GM12878 (cell line): Measurements from ENCODE around the gene NEK10. TPM values are rescaled to one million over a fixed set of nuclear protein-coding genes. Genes with fewer than 3 reads are reported as not detected.

Source experiments
- ATAC-seq: fragments of 200-7000 bp; cut with Tn5 transposase; 3 replicates; pipeline ENCODE4 v1.9.1; 2020; ENCODE audit warnings: mild to moderate bottlenecking, moderate library complexity
- BruUV-seq: library from RNA; stranded (reverse); fragments of 400-500 nt; replicated peaks from 2 replicates; lab custom pipeline; 2021; lab: Mats Ljungman, UMichigan
- CTCF ChIA-PET: fragments of 300-600 bp; sonication (Branson Sonifier 250); formaldehyde crosslinking; extraction: SDS; loops from one replicate; lab custom pipeline; 2021; ENCODE audit warnings: inconsistent platforms; lab: Yijun Ruan, JAX
- POLR2A ChIA-PET: fragments of 350-600 bp; formaldehyde crosslinking; extraction: SDS; loops from one replicate; lab custom pipeline; 2021; ENCODE audit warnings: inconsistent platforms; lab: Charles Lee
- RAD21 ChIA-PET: fragments of 300-600 bp; sonication (Branson Sonifier 250); formaldehyde crosslinking; loops from one replicate; lab custom pipeline; 2023; ENCODE audit warnings: antibody characterized with exemption; ENCODE audit not compliant: unreplicated experiment; lab: Charles Lee
- SMC1A ChIA-PET: fragments of 300-600 bp; sonication (Branson Sonifier 250); formaldehyde crosslinking; loops from one replicate; lab custom pipeline; 2023; ENCODE audit not compliant: unreplicated experiment, uncharacterized antibody; lab: Charles Lee
- DNase-seq: peaks from one replicate; pipeline ENCODE4 v3.0.0-alpha.2; 2011; ENCODE audit warnings: low read depth, low spot score
- FAIRE-seq: peaks from 3 replicates; lab custom pipeline; 2011; peaks lifted over from hg19 to GRCh38; lab: Jason Lieb, UNC
- H2AFZ ChIP-seq: 2 replicates; pipeline ENCODE4 v1.6.0; 2011; ENCODE audit warnings: low read depth, low read length, control low read depth; ENCODE audit not compliant: control insufficient read depth
- H3K27ac ChIP-seq: 2 replicates; pipeline ENCODE4 v1.5.1; 2011; ENCODE audit warnings: control low read depth; ENCODE audit not compliant: control insufficient read depth, insufficient read depth
- H3K27me3 ChIP-seq, 2 experiments: replicated peaks in 1 of 2; 2 replicates each; pipeline versions ENCODE4 v1.6.0 to v1.6.1; 2011; ENCODE audit warnings: low read length in 1 of 2; ENCODE audit not compliant: control insufficient read depth in 2 of 2, insufficient read depth in 2 of 2
- H3K36me3 ChIP-seq, 2 experiments: 2 replicates each; pipeline ENCODE4 v1.5.1; 2011; ENCODE audit warnings: low read length in 1 of 2; ENCODE audit not compliant: control insufficient read depth in 2 of 2, insufficient read depth in 2 of 2
- H3K4me1 ChIP-seq: 2 replicates; pipeline ENCODE4 v1.6.1; 2011; ENCODE audit warnings: mild to moderate bottlenecking, low read length, moderate library complexity, mixed read lengths; ENCODE audit not compliant: control insufficient read depth, insufficient read depth
- H3K4me2 ChIP-seq: 2 replicates; pipeline ENCODE4 v1.6.0; 2011; ENCODE audit warnings: control low read depth; ENCODE audit not compliant: control insufficient read depth, insufficient read depth
- H3K4me3 ChIP-seq: fragments of 200-600 bp; sonication (generic); 2 replicates; pipeline ENCODE4 v1.5.1; 2016
- H3K79me2 ChIP-seq: 2 replicates; pipeline ENCODE4 v1.6.0; 2011; ENCODE audit warnings: low read length; ENCODE audit not compliant: control insufficient read depth, insufficient read depth
- H3K9ac ChIP-seq: 2 replicates; pipeline ENCODE4 v1.8.0; 2011; ENCODE audit warnings: low read length, control low read depth, mixed read lengths; ENCODE audit not compliant: control insufficient read depth, insufficient read depth
- H3K9me3 ChIP-seq: replicated peaks from 3 replicates; pipeline ENCODE4 v1.5.1; 2011; ENCODE audit warnings: mild to moderate bottlenecking, low read length; ENCODE audit not compliant: control insufficient read depth, insufficient read depth
- H4K20me1 ChIP-seq: 2 replicates; pipeline ENCODE4 v1.6.0; 2011; ENCODE audit not compliant: control insufficient read depth, insufficient read depth
- BRCA1 ChIP-seq: IDR thresholded peaks from 2 replicates; pipeline ENCODE4 v1.6.1; 2011; ENCODE audit warnings: low read depth, low read length, improper control_type of control experiment
- CHD2 ChIP-seq: IDR thresholded peaks from 2 replicates; pipeline ENCODE4 v1.6.1; 2011; ENCODE audit warnings: low read depth, low read length, improper control_type of control experiment, borderline replicate concordance
- EED ChIP-seq: sonication (generic); IDR thresholded peaks from 2 replicates; pipeline ENCODE4 v1.6.1; 2016; ENCODE audit warnings: antibody characterized with exemption, low read depth
- FOXM1 ChIP-seq: IDR thresholded peaks from 2 replicates; pipeline ENCODE4 v1.6.1; 2012; ENCODE audit warnings: low read depth, mild to moderate bottlenecking, inconsistent platforms, low read length, moderate library complexity
- JUNB ChIP-seq: IDR thresholded peaks from 2 replicates; pipeline ENCODE4 v1.6.1; 2016; ENCODE audit warnings: antibody characterized with exemption, mild to moderate bottlenecking
- KDM1A ChIP-seq: fragments of 200-600 bp; sonication (generic); IDR thresholded peaks from 2 replicates; pipeline ENCODE4 v1.6.1; 2016; ENCODE audit warnings: borderline replicate concordance
- MXI1 ChIP-seq: fragments of 150-350 bp; IDR thresholded peaks from 2 replicates; pipeline ENCODE4 v1.6.1; 2011; ENCODE audit warnings: low read depth, mild to moderate bottlenecking, inconsistent platforms, low read length, improper control_type of control experiment
- NBN ChIP-seq: fragments of 450-650 bp; IDR thresholded peaks from 2 replicates; pipeline ENCODE4 v1.6.1; 2016
- PAX8 ChIP-seq: fragments of 450-650 bp; IDR thresholded peaks from 2 replicates; pipeline ENCODE4 v1.6.1; 2017; ENCODE audit warnings: mild to moderate bottlenecking, moderate library complexity
- POU2F2 ChIP-seq: IDR thresholded peaks from 3 replicates; pipeline ENCODE4 v1.6.1; 2011; ENCODE audit warnings: low read depth, mild to moderate bottlenecking, low read length, borderline replicate concordance
- WGBS: methylation state at CpG from one replicate; pipeline ENCODE4 v1.1.6; 2016; ENCODE audit warnings: low lambda C conversion rate; ENCODE audit not compliant: insufficient replicate concordance, insufficient coverage; ENCODE audit errors: missing lambda C conversion rate; 5-methylcytosine and 5-hydroxymethylcytosine counted together
- in situ Hi-C: fragments of 300-500 bp; cut with MboI; formaldehyde crosslinking; loops from 9 replicates; pipeline ENCODE4 v1.14.3; 2018; ENCODE audit warnings: mixed read lengths
- intact Hi-C: fragments of 100-400 bp; cut with micrococcal nuclease; formaldehyde crosslinking; loops from one replicate; pipeline ENCODE4 v1.14.2; 2022; ENCODE audit not compliant: unreplicated experiment
- polyA plus RNA-seq, 11 experiments: library from polyadenylated mRNA; depleted of rRNA in 4 of 11; unstranded in 6 of 11; stranded (reverse) in 5 of 11; fragments of >200 nt; fragmentation: Nextera tagmentation in 4 of 11; fragmentation: Illumina TruSeq in 1 of 11; extraction: Ambion mirVana in 4 of 11; extraction: Trizol in 1 of 11; gene quantifications; 1 replicate in 1 of 11; 2 replicates in 10 of 11; pipeline versions ENCODE4 v1.2.1 to v1.2.3, GENCODE V29; 2011 to 2016; ENCODE audit warnings: inconsistent platforms in 2 of 11, missing spikeins in 2 of 11, low read depth in 1 of 11
- total RNA-seq, 4 experiments: library from RNA; depleted of rRNA in 3 of 4; stranded (reverse); fragments of >200 nt in 3 of 4; fragmentation: Illumina TruSeq in 1 of 4; extraction: Trizol in 1 of 4; gene quantifications; 2 replicates each; pipeline versions ENCODE4 v1.2.1 to v1.2.3, GENCODE V29; 2013 to 2021
- TF ChIP-seq, protein P1 (sequence below): IDR thresholded peaks from 2 replicates; pipeline ENCODE4 v1.6.1; 2011; ENCODE audit warnings: borderline replicate concordance, low read depth, mild to moderate bottlenecking, moderate library complexity, low read length; ENCODE audit not compliant: insufficient read depth, poor library complexity, severe bottlenecking
- TF ChIP-seq, protein P2 (sequence below): IDR thresholded peaks from 2 replicates; pipeline ENCODE4 v1.6.1; 2012; ENCODE audit warnings: improper control_type of control experiment, low read depth, low read length; ENCODE audit not compliant: insufficient replicate concordance

NEK10 gene
- total and polyA plus RNA-seq, 10 of the 15 experiments (the other 5 are each of a cell fraction or from before 2014, with no cell fraction given): 0.06 to 0.40 (median 0.16) TPM; not detected in 2

DNA sequence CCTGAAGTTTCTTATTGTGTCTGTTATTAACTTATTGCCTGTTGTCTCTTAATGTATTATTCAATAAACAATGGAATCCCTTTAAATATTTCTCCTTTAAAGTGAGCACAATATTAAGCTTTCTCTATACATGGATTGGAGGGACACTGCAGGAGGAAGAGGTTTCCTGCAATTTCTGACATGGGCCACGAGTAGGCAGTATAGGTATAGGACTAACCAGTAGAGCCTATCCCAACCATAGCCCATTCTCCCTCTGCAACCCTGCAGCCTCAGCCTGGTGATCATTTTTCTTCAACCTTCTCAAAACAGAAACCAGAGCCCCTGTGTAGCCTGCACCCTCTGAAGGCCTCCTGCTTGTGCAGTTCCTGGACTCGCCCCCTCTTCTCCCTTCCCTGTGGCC lies 124.8 kb downstream of the NEK10 start:
- in situ Hi-C loops (no loop called here), intact Hi-C loops (no loop called here)
- H4K20me1 ChIP-seq: no peaks in the 10 kb centered on the region
- POLR2A ChIA-PET: no interaction called here
- RAD21 ChIA-PET: no interaction called here
- no peaks in the 10 kb centered on the region for H3K36me3 ChIP-seq
- no peak overlapping the region for H3K4me3 ChIP-seq
- 12% methylated on average over 2 of the region's 2 CpGs for WGBS
- CTCF ChIA-PET: no interaction called here
- H3K4me1 ChIP-seq: no peaks in the 10 kb centered on the region
- H3K27ac ChIP-seq: no peak overlapping the region
- H2AFZ ChIP-seq: no peak overlapping the region
- TF ChIP-seq CHD2 (no peak), MXI1 (no peak), FOXM1 (no peak), KDM1A (no peak), JUNB (no peak), PAX8 (no peak), BRCA1 (no peak), NBN (no peak), POU2F2 (no peak), EED (no peak)
- TF ChIP-seq, protein P1, sequence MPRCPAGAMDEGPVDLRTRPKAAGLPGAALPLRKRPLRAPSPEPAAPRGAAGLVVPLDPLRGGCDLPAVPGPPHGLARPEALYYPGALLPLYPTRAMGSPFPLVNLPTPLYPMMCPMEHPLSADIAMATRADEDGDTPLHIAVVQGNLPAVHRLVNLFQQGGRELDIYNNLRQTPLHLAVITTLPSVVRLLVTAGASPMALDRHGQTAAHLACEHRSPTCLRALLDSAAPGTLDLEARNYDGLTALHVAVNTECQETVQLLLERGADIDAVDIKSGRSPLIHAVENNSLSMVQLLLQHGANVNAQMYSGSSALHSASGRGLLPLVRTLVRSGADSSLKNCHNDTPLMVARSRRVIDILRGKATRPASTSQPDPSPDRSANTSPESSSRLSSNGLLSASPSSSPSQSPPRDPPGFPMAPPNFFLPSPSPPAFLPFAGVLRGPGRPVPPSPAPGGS: no peak
- TF ChIP-seq, protein P2, sequence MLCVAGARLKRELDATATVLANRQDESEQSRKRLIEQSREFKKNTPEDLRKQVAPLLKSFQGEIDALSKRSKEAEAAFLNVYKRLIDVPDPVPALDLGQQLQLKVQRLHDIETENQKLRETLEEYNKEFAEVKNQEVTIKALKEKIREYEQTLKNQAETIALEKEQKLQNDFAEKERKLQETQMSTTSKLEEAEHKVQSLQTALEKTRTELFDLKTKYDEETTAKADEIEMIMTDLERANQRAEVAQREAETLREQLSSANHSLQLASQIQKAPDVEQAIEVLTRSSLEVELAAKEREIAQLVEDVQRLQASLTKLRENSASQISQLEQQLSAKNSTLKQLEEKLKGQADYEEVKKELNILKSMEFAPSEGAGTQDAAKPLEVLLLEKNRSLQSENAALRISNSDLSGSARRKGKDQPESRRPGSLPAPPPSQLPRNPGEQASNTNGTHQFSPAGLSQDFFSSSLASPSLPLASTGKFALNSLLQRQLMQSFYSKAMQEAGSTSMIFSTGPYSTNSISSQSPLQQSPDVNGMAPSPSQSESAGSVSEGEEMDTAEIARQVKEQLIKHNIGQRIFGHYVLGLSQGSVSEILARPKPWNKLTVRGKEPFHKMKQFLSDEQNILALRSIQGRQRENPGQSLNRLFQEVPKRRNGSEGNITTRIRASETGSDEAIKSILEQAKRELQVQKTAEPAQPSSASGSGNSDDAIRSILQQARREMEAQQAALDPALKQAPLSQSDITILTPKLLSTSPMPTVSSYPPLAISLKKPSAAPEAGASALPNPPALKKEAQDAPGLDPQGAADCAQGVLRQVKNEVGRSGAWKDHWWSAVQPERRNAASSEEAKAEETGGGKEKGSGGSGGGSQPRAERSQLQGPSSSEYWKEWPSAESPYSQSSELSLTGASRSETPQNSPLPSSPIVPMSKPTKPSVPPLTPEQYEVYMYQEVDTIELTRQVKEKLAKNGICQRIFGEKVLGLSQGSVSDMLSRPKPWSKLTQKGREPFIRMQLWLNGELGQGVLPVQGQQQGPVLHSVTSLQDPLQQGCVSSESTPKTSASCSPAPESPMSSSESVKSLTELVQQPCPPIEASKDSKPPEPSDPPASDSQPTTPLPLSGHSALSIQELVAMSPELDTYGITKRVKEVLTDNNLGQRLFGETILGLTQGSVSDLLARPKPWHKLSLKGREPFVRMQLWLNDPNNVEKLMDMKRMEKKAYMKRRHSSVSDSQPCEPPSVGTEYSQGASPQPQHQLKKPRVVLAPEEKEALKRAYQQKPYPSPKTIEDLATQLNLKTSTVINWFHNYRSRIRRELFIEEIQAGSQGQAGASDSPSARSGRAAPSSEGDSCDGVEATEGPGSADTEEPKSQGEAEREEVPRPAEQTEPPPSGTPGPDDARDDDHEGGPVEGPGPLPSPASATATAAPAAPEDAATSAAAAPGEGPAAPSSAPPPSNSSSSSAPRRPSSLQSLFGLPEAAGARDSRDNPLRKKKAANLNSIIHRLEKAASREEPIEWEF: no peak
- FAIRE-seq: no peak
- BruUV-seq: no TSS peak
- no peak for DNase-seq
- SMC1A ChIA-PET: no interaction called here
- H3K4me2 ChIP-seq: no peak overlapping the region
- H3K27me3 ChIP-seq: no peaks in the 10 kb centered on the region
- H3K9ac ChIP-seq: no peak overlapping the region
- ATAC-seq: no peak
- H3K9me3 ChIP-seq: no peaks in the 10 kb centered on the region
- H3K79me2 ChIP-seq: no peaks in the 10 kb centered on the region
